Esophagus muscularis mucosa (tissue), 3 donors: Measurements from ENCODE around the gene GRHL3.

Experiments
- POLR2A ChIP-seq: fragments of 450-650 bp; IDR thresholded peaks from one replicate; pipeline ENCODE4 v1.6.1; 2017; ENCODE audit warnings: antibody characterized with exemption, moderate library complexity, mild to moderate bottlenecking, low read depth
- TF ChIP-seq, protein P1 (sequence below), 3 experiments: fragments of 200-600 bp in 2 of 3; fragments of 450-650 bp in 1 of 3; sonication (generic) in 2 of 3; IDR thresholded peaks; one replicate each; pipeline ENCODE4 v1.5.1; 2017 to 2019; ENCODE audit warnings: antibody characterized with exemption in 3 of 3, mild to moderate bottlenecking in 2 of 3, moderate library complexity in 1 of 3

DNA sequence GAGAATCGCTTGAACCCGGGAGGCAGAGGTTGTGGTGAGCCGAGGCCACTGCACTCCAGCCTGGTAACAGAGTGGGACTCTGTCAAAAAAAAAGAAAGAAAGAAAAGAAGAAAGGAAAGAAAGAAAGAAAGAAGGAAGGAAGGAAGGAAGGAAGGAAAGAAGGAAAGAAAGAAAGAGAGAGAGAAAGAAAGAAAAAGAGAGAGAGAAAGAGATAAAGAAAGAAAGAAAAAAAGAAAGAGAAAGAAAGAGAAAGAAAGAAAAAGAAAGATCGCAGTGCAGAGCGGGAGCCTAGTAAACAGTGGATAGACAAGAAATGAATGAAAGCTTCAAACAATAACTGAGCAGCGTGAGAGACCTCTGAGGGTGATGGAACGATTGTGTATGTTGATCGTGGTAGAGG lies 20.6 kb upstream of the GRHL3 start:
- TF ChIP-seq POLR2A, result no peak
- TF ChIP-seq, protein P1, sequence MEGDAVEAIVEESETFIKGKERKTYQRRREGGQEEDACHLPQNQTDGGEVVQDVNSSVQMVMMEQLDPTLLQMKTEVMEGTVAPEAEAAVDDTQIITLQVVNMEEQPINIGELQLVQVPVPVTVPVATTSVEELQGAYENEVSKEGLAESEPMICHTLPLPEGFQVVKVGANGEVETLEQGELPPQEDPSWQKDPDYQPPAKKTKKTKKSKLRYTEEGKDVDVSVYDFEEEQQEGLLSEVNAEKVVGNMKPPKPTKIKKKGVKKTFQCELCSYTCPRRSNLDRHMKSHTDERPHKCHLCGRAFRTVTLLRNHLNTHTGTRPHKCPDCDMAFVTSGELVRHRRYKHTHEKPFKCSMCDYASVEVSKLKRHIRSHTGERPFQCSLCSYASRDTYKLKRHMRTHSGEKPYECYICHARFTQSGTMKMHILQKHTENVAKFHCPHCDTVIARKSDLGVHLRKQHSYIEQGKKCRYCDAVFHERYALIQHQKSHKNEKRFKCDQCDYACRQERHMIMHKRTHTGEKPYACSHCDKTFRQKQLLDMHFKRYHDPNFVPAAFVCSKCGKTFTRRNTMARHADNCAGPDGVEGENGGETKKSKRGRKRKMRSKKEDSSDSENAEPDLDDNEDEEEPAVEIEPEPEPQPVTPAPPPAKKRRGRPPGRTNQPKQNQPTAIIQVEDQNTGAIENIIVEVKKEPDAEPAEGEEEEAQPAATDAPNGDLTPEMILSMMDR (IDR thresholded peaks at IDR 0.05), result no peak
